KOPT-K1 (cell line): ENCODE measurements around the gene MRPS10.
"Not testable (repeated sequence)": the region's sequence is repeated elsewhere in the genome, so short reads cannot be mapped to it uniquely, and the experiment has no call there.

Source experiments
- H3K27ac ChIP-seq: fragments of 200-600 bp; sonication (generic); 2 replicates; pipeline ENCODE4 v1.5.1; 2016; ENCODE audit warnings: antibody characterized with exemption, mild to moderate bottlenecking, low read depth, low read length; ENCODE audit not compliant: poor library complexity, severe bottlenecking
- H3K36me3 ChIP-seq: fragments of 200-600 bp; sonication (generic); 2 replicates; pipeline ENCODE4 v1.5.1; 2017; ENCODE audit warnings: antibody characterized with exemption, mild to moderate bottlenecking, low read length, moderate library complexity; ENCODE audit not compliant: insufficient read depth
- H3K9me3 ChIP-seq: fragments of 200-600 bp; sonication (generic); 2 replicates; pipeline ENCODE4 v1.5.1; 2017; ENCODE audit warnings: antibody characterized with exemption, low read length, mild to moderate bottlenecking; ENCODE audit not compliant: insufficient read depth, poor library complexity, severe bottlenecking

Gene MRPS10

GRCh38 chr6:42204768-42205282, 12.8 kb downstream of the MRPS10 start:
- H3K27ac ChIP-seq, result no peak overlapping the region
- no peaks in the 10 kb centered on the region for H3K9me3 ChIP-seq
- H3K36me3 ChIP-seq, result peaks cover 65% of the 10 kb centered on the region

DNA sequence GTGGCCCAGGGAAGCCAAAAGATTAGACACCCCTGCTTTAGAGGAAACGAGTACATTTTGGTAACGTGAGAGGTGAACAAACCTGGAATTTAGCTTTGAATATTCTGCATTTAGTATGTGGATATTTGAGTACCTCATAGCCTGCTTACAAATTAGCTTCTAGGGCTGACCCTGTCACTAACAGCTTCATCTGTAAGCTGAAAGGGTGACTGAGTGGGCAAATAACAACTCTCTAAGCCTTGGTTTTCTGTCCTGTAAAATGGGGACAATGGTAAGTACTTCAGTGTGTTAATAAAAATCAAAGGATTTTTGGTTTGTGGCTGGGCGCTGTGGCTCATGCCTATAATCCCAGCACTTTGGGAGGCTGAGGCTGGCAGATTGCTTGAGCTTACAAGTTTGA, 14.5 kb downstream of the MRPS10 start:
- Histone ChIP-seq H3K9me3 (no peaks in the 10 kb centered on the region), H3K36me3 (peaks cover 48% of the 10 kb centered on the region), H3K27ac (no peak overlapping the region)

DNA sequence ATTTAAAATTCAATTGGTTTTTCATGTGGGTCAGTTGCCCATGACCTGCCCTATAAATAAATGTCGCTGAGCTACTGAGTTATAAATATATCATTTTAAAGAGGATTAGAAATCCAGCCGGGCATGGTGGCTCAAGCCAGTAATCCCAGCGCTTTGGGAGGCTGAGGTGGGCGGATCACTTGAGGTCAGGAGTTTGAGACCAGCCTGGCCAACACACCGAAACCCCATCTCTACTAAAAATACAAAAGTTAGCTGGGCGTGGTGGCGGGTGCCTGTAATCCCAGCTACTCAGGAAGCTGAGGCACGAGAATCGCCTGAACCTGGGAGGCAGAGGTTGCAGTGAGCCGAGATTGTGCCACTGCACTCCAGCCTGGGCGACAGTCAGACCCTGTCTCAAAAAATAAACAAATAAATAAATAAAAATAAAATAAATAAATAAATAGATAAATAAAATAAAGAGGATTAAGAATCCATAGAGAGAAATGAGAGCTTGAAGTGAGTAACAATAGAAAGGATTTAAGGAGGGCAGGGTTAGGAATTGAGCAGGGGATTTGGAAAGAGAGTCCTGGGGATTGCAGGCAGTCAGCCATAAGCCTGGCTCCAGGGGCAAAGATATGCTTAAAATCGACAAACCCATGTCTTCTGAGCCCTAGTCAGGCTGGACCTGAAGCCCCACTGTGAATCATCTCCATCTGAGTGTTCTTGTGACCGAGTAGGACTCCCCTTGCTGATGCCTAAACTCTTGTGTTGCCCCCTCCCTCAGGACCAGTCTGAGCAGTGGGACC, 15.3 kb downstream of the MRPS10 start:
- H3K36me3 ChIP-seq, result peaks cover 44% of the 10 kb centered on the region
- not testable (repeated sequence) for H3K9me3 ChIP-seq, H3K27ac ChIP-seq

DNA sequence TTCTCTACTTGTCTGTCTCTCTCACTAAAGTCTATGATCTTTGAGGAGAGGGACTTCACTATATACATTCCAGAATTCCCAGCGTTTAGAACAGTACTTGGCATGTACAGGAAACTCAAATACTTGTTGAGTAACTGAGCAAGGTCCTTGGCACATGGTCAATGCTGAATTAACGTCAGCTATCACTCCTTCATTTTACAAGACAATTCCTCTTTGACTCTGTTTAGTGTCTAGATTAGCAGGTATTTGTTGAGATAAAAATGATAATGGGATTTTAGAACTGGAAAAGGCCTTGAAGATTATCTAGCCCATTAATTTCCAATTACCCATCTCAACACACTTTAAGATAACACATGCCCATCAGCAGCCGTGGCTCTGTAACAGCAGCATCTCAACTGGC, 16.3 kb downstream of the MRPS10 start:
- no peak overlapping the region for H3K27ac ChIP-seq
- H3K36me3 ChIP-seq, result peaks cover 38% of the 10 kb centered on the region
- no peaks in the 10 kb centered on the region for H3K9me3 ChIP-seq

DNA sequence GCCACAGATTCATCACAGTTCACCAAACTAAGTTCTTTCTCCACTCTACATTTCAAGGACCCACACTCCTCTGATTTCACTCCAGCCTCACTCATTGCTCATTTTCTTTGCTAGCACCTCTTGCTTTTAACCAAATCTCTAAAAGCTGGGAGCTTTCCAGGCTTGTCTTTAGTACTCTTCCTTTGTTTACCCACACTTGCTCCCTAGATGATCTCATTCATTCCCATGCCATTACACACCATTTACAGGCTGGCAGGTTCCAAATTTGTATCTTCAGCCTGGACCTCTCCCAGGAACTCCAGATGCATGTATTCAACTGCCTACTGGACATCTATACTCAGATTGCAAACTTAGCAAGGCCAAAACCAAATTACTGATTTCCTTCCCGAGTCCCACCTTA, 17.6 kb downstream of the MRPS10 start:
- Histone ChIP-seq H3K36me3 (peaks cover 26% of the 10 kb centered on the region), H3K9me3 (no peaks in the 10 kb centered on the region), H3K27ac (no peak overlapping the region)

DNA sequence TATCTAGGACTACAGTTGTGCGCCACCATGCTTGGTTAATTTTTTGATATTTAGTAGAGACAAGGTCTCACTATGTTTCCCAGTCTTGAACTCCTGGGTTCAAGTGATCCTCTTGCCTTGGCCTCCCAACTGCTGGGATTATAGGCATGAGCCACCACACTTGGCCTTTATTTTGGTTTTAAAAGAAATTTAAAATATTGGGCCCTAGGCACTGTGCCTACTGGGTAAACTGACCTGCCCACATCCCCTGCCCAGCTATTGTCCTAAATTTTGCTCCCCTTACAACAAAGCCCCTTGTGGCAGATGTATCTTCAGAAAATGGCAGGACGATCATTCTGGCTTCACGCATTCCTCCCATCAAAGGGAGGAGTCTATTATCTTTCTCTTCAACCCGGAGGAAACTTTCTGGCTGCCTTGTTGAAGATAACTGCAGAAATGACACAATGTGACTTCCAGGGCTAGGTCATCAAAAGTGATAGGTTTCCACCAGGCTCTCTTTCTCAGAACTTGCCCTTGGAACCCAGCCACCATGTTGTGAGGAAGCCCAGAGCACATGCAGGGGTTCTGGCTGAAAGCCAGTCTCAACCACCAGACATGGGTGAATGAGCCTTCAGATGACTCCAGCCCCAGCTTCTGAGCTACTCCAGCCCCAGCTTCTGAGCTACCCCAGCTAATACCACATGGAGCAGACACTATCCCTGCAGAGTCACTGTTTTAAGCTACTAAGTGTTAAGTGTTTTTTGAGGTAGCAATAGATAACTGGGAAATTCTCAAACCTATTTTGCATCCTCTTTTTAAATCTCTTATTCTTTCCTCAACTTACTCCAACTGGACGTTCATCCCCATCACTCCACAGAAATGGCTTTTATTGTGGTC, 18.3 kb downstream of the MRPS10 start:
- H3K9me3 ChIP-seq, result no peaks in the 10 kb centered on the region
- H3K36me3 ChIP-seq, result peaks cover 19% of the 10 kb centered on the region
- H3K27ac ChIP-seq, result no peak overlapping the region

GRCh38 chr6:42197555-42198362, 19.9 kb downstream of the MRPS10 start:
- Histone ChIP-seq H3K9me3 (no peaks in the 10 kb centered on the region), H3K27ac (no peak overlapping the region), H3K36me3 (peaks cover 4% of the 10 kb centered on the region; the same call in 1 of the 2 replicates)

- H3K36me3 ChIP-seq, result no peaks in the 10 kb centered on the region
Observed at GRCh38 chr6:42195415-42195814, 22.2 kb downstream of the MRPS10 start.

GRCh38 chr6:42194056-42194455, 23.6 kb downstream of the MRPS10 start:
- Histone ChIP-seq H3K36me3 (no peaks in the 10 kb centered on the region), H3K27ac (no peak overlapping the region), H3K9me3 (no peaks in the 10 kb centered on the region)

More at GRCh38 chr6:42195415-42195814, 22.2 kb downstream of the MRPS10 start:
- H3K9me3 ChIP-seq, result no peaks in the 10 kb centered on the region
- no peak overlapping the region for H3K27ac ChIP-seq

DNA sequence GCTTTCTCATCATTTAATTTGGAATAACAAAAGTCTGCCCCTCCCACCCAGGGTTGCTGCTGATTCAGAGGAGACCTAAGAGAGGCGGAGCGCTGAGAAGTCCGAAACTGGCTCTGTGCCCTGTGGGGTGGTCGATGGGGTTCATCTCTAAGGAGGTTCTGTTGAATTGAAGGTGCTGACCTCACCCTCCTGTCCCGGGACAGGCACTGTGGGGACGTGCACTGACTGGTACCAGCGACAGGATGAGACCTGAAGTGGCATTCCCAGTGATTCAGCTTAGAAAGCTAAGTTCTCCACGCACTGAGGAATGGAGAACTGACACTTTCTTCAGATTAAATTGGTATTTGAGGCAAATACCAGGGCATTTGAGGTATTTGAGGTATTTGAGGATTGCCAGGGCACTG, 24.2 kb downstream of the MRPS10 start:
- H3K36me3 ChIP-seq, result no peaks in the 10 kb centered on the region
- H3K9me3 ChIP-seq, result no peaks in the 10 kb centered on the region
- H3K27ac ChIP-seq, result no peak overlapping the region

- not testable (repeated sequence) for H3K9me3 ChIP-seq, H3K36me3 ChIP-seq, H3K27ac ChIP-seq
Observed at GRCh38 chr6:42192385-42192784, 25.3 kb downstream of the MRPS10 start.

GRCh38 chr6:42190554-42191183, 27.0 kb downstream of the MRPS10 start:
- Histone ChIP-seq H3K27ac (no peak overlapping the region), H3K36me3 (no peaks in the 10 kb centered on the region), H3K9me3 (no peaks in the 10 kb centered on the region)

DNA sequence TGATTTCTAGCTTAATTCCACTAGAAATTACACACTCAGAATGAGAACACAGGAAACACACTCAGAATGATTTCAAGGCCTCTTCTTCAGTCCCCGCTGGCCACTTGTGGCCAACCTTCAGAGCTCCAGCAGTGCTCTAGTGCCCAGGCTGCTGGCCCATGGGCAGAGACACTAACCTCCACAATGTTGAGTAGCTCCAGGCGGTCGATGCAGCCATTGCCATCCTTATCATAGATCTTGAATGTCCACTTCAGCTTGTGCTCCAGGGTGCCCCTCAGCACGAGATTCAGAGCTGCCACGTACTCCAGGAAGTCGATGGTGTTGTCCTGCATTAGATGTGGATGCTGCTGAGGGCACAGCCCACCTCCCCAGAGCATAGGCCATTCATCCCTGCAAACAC, 29.3 kb downstream of the MRPS10 start:
- Histone ChIP-seq H3K36me3 (no peaks in the 10 kb centered on the region), H3K9me3 (no peaks in the 10 kb centered on the region), H3K27ac (no peak overlapping the region)

GRCh38 chr6:42185597-42185996, 32.1 kb downstream of the MRPS10 start:
- H3K9me3 ChIP-seq, result no peaks in the 10 kb centered on the region
- no peak overlapping the region for H3K27ac ChIP-seq
- no peaks in the 10 kb centered on the region for H3K36me3 ChIP-seq
